Activated naive CD4-positive, alpha-beta T cell treated with anti-CD3 and anti-CD28 coated beads, Interleukin-2, amount 50 U/mL, for 24 hours (primary cell): ENCODE measurements around the gene GRK5.

Experiments
- H3K27ac Mint-ChIP-seq: one replicate; pipeline ENCODE4 v1.8.0; 2021; ENCODE audit warnings: mild to moderate bottlenecking, mixed read lengths
- H3K27me3 Mint-ChIP-seq: one replicate; pipeline ENCODE4 v1.8.0; 2021; ENCODE audit warnings: mixed read lengths
- H3K36me3 Mint-ChIP-seq: one replicate; pipeline ENCODE4 v1.8.0; 2021; ENCODE audit warnings: mixed read lengths
- H3K4me1 Mint-ChIP-seq: one replicate; pipeline ENCODE4 v1.8.0; 2021; ENCODE audit warnings: mixed read lengths
- H3K4me3 Mint-ChIP-seq: one replicate; pipeline ENCODE4 v1.8.0; 2021; ENCODE audit warnings: mild to moderate bottlenecking, mixed read lengths
- H3K9me3 Mint-ChIP-seq: one replicate; pipeline ENCODE4 v1.8.0; 2021; ENCODE audit warnings: mixed read lengths

The GRK5 gene

GRCh38 chr10:119362122-119362521 is 154.8 kb downstream of the GRK5 start:
- peaks cover 20% of the 10 kb centered on the region for H3K4me1 Mint-ChIP-seq
- H3K36me3 Mint-ChIP-seq: no peaks in the 10 kb centered on the region
- H3K9me3 Mint-ChIP-seq: no peaks in the 10 kb centered on the region
- no peak overlapping the region for H3K4me3 Mint-ChIP-seq
- H3K27ac Mint-ChIP-seq: no peak overlapping the region
- no peaks in the 10 kb centered on the region for H3K27me3 Mint-ChIP-seq

- Mint-ChIP-seq H3K27me3 (no peaks in the 10 kb centered on the region), H3K9me3 (no peaks in the 10 kb centered on the region), H3K27ac (peak overlapping the region; percentile 59), H3K4me3 (no peak overlapping the region), H3K36me3 (no peaks in the 10 kb centered on the region), H3K4me1 (peaks cover 25% of the 10 kb centered on the region)
These were observed 157.6 kb downstream of the GRK5 start for GRCh38 chr10:119364645-119365600.

GRCh38 chr10:119365773-119366599 is 158.6 kb downstream of the GRK5 start:
- no peak overlapping the region for H3K27ac Mint-ChIP-seq
- no peaks in the 10 kb centered on the region for H3K36me3 Mint-ChIP-seq
- no peak overlapping the region for H3K4me3 Mint-ChIP-seq
- H3K4me1 Mint-ChIP-seq: peaks cover 23% of the 10 kb centered on the region
- H3K27me3 Mint-ChIP-seq: no peaks in the 10 kb centered on the region
- H3K9me3 Mint-ChIP-seq: no peaks in the 10 kb centered on the region

GRCh38 chr10:119367841-119368549 is 160.6 kb downstream of the GRK5 start:
- Mint-ChIP-seq H3K36me3 (no peaks in the 10 kb centered on the region), H3K9me3 (no peaks in the 10 kb centered on the region), H3K27me3 (no peaks in the 10 kb centered on the region), H3K27ac (no peak overlapping the region), H3K4me3 (no peak overlapping the region), H3K4me1 (peaks cover 25% of the 10 kb centered on the region)

- Mint-ChIP-seq H3K36me3 (no peaks in the 10 kb centered on the region), H3K4me1 (peaks cover 31% of the 10 kb centered on the region), H3K27ac (no peak overlapping the region), H3K9me3 (no peaks in the 10 kb centered on the region), H3K4me3 (no peak overlapping the region), H3K27me3 (no peaks in the 10 kb centered on the region)
These were observed 161.2 kb downstream of the GRK5 start for GRCh38 chr10:119368581-119368980.

GRCh38 chr10:119368991-119369869 is 161.9 kb downstream of the GRK5 start:
- Mint-ChIP-seq H3K4me1 (peaks cover 33% of the 10 kb centered on the region), H3K36me3 (no peaks in the 10 kb centered on the region), H3K9me3 (no peaks in the 10 kb centered on the region), H3K27me3 (no peaks in the 10 kb centered on the region), H3K4me3 (no peak overlapping the region), H3K27ac (no peak overlapping the region)

- H3K9me3 Mint-ChIP-seq: no peaks in the 10 kb centered on the region
- peaks cover 39% of the 10 kb centered on the region for H3K4me1 Mint-ChIP-seq
- no peaks in the 10 kb centered on the region for H3K27me3 Mint-ChIP-seq
- no peaks in the 10 kb centered on the region for H3K36me3 Mint-ChIP-seq
- H3K27ac Mint-ChIP-seq: no peak overlapping the region
- H3K4me3 Mint-ChIP-seq: no peak overlapping the region
These were observed 162.9 kb downstream of the GRK5 start for GRCh38 chr10:119370111-119370741.

- no peaks in the 10 kb centered on the region for H3K27me3 Mint-ChIP-seq
- peaks cover 45% of the 10 kb centered on the region for H3K4me1 Mint-ChIP-seq
- no peak overlapping the region for H3K4me3 Mint-ChIP-seq
- H3K9me3 Mint-ChIP-seq: no peaks in the 10 kb centered on the region
- H3K27ac Mint-ChIP-seq: peak overlapping the region; percentile 51
- H3K36me3 Mint-ChIP-seq: no peaks in the 10 kb centered on the region
These were observed 163.8 kb downstream of the GRK5 start for GRCh38 chr10:119370972-119371703.

GRCh38 chr10:119371704-119372663 is 164.6 kb downstream of the GRK5 start:
- peak overlapping the region; percentile 41 for H3K27ac Mint-ChIP-seq

GRCh38 chr10:119373294-119374102 is 166.1 kb downstream of the GRK5 start:
- no peaks in the 10 kb centered on the region for H3K27me3 Mint-ChIP-seq
- H3K4me1 Mint-ChIP-seq: peaks cover 47% of the 10 kb centered on the region
- H3K9me3 Mint-ChIP-seq: no peaks in the 10 kb centered on the region
- no peak overlapping the region for H3K4me3 Mint-ChIP-seq
- no peak overlapping the region for H3K27ac Mint-ChIP-seq
- no peaks in the 10 kb centered on the region for H3K36me3 Mint-ChIP-seq

More at GRCh38 chr10:119371704-119372663, 164.6 kb downstream of the GRK5 start:
- no peaks in the 10 kb centered on the region for H3K9me3 Mint-ChIP-seq
- H3K36me3 Mint-ChIP-seq: no peaks in the 10 kb centered on the region
- H3K4me3 Mint-ChIP-seq: no peak overlapping the region
- H3K27me3 Mint-ChIP-seq: no peaks in the 10 kb centered on the region
- peaks cover 47% of the 10 kb centered on the region for H3K4me1 Mint-ChIP-seq

- no peak overlapping the region for H3K4me3 Mint-ChIP-seq
- no peak overlapping the region for H3K27ac Mint-ChIP-seq
- H3K27me3 Mint-ChIP-seq: no peaks in the 10 kb centered on the region
- peaks cover 46% of the 10 kb centered on the region for H3K4me1 Mint-ChIP-seq
- H3K9me3 Mint-ChIP-seq: no peaks in the 10 kb centered on the region
- H3K36me3 Mint-ChIP-seq: no peaks in the 10 kb centered on the region
These were observed 166.9 kb downstream of the GRK5 start for GRCh38 chr10:119374236-119374635.

- no peak overlapping the region for H3K27ac Mint-ChIP-seq
- H3K9me3 Mint-ChIP-seq: no peaks in the 10 kb centered on the region
- H3K4me3 Mint-ChIP-seq: no peak overlapping the region
- peaks cover 51% of the 10 kb centered on the region for H3K4me1 Mint-ChIP-seq
- no peaks in the 10 kb centered on the region for H3K27me3 Mint-ChIP-seq
- H3K36me3 Mint-ChIP-seq: peaks cover 4% of the 10 kb centered on the region
These were observed 168.4 kb downstream of the GRK5 start for GRCh38 chr10:119375574-119376272.
